ENCODE measurements around the gene MFAP4. TPM values are rescaled to one million over a fixed set of nuclear protein-coding genes. Genes with fewer than 3 reads are reported as not detected.

The MFAP4 gene
- total and polyA plus RNA-seq, 2 donors (not counting 1 experiment from before 2014, with no cell fraction given), result not detected

DNA sequence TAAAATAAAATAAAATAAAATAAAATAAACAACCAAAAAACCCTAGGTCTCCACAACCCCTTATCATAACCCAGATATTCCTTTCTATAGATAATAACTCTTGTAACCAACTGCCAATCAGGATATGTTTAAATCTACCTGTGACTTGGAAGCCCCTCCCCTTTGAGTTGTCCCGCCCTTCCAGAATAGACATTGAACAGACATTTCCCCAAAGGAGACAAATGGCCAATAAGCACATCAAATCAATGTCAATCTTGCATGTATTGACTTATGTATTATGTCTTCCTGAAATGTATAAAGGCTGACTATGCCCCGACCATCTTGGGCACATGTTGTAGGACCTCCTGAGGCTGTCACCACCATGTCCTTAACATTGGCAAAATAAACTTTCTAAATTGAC lies 10.2 kb downstream of the MFAP4 start:
- Histone ChIP-seq H3K4me3 (ENCODE audit: control extremely low read depth in 1 of 5, extremely low read depth in 1 of 5, insufficient read depth in 1 of 5, low read depth in 2 of 5, low read length in 4 of 5) (peak overlapping the region in 3 of 5 experiments; percentile 87 to 96 (median 91)), H3K27ac (ENCODE audit: low read length in 2 of 2) (peak overlapping the region in 1 of 2 donors; percentile 86), H3K36me3 (replicated peaks in 1 of 2; ENCODE audit: control extremely low read depth in 1 of 2, control insufficient read depth in 1 of 2, extremely low read depth in 1 of 2, insufficient read depth in 2 of 2, low read length in 1 of 2) (peaks cover 0 to 25% of the 10 kb centered on the region in 2 experiments), H4K20me1 (ENCODE audit: control insufficient read depth, insufficient read depth, low read length, poor library complexity, severe bottlenecking) (no peaks in the 10 kb centered on the region), H3K9ac (ENCODE audit: low read length) (peak overlapping the region; percentile 96), H3K9me3 (ENCODE audit: control extremely low read depth in 1 of 3, control insufficient read depth in 2 of 3, insufficient read depth in 1 of 3, low read length in 2 of 3) (peaks cover 0 to 4% (median 0%) of the 10 kb centered on the region in 3 donors), H3K4me1 (ENCODE audit: control insufficient read depth in 2 of 2, insufficient read depth in 2 of 2, low read length in 2 of 2) (peaks cover 25 to 34% of the 10 kb centered on the region in 2 donors), H3K27me3 (replicated peaks in 1 of 4; ENCODE audit: control extremely low read depth in 1 of 4, control insufficient read depth in 3 of 4, insufficient read depth in 4 of 4, low read length in 3 of 4) (no peaks in the 10 kb centered on the region), H2AFZ (ENCODE audit: insufficient read depth, low read depth, low read length, poor library complexity, severe bottlenecking) (peak overlapping the region; percentile 97), H3K79me2 (ENCODE audit: control insufficient read depth, insufficient read depth, low read length) (peaks cover 26% of the 10 kb centered on the region), H3K4me2 (replicated peaks; ENCODE audit: low read depth, low read length, poor library complexity, severe bottlenecking) (peak overlapping the region; percentile 99)
- Mint-ChIP-seq H3K4me1 (peaks cover 39% of the 10 kb centered on the region), H3K27ac (peak overlapping the region; percentile 99), H3K4me3 (peak overlapping the region; percentile 99), H3K9me3 (ENCODE audit: insufficient read depth) (no peaks in the 10 kb centered on the region), H3K27me3 (no peaks in the 10 kb centered on the region)
- CTCF ChIA-PET, result interaction anchor here (1.2 to 4.9 kb wide), 4 partner anchors 13 to 389 kb away, joined by 4 to 110 read pairs (median 15); partner anchors contain the start of gene B9D1
- ATAC-seq (ENCODE audit: low read depth), result no peak
- 83% methylated on average over 1 of the region's 2 CpGs for WGBS (ENCODE audit: insufficient coverage)
- intact Hi-C loops (cut with micrococcal nuclease), result loop anchor here (5.0 to 10.0 kb wide), 2 partner anchors 70 to 522 kb away; partner anchors contain the start of gene PRPSAP2
- TF ChIP-seq, protein P1, sequence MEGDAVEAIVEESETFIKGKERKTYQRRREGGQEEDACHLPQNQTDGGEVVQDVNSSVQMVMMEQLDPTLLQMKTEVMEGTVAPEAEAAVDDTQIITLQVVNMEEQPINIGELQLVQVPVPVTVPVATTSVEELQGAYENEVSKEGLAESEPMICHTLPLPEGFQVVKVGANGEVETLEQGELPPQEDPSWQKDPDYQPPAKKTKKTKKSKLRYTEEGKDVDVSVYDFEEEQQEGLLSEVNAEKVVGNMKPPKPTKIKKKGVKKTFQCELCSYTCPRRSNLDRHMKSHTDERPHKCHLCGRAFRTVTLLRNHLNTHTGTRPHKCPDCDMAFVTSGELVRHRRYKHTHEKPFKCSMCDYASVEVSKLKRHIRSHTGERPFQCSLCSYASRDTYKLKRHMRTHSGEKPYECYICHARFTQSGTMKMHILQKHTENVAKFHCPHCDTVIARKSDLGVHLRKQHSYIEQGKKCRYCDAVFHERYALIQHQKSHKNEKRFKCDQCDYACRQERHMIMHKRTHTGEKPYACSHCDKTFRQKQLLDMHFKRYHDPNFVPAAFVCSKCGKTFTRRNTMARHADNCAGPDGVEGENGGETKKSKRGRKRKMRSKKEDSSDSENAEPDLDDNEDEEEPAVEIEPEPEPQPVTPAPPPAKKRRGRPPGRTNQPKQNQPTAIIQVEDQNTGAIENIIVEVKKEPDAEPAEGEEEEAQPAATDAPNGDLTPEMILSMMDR (IDR thresholded peaks at IDR 0.05), result no peak
- no peak for TF ChIP-seq EZH2 (IDR thresholded peaks at IDR 0.05; ENCODE audit: borderline replicate concordance, insufficient read depth, low read depth, low read length, poor library complexity, severe bottlenecking)
- DNase-seq, result no peak
- POLR2A ChIA-PET, result no interaction called here

DNA sequence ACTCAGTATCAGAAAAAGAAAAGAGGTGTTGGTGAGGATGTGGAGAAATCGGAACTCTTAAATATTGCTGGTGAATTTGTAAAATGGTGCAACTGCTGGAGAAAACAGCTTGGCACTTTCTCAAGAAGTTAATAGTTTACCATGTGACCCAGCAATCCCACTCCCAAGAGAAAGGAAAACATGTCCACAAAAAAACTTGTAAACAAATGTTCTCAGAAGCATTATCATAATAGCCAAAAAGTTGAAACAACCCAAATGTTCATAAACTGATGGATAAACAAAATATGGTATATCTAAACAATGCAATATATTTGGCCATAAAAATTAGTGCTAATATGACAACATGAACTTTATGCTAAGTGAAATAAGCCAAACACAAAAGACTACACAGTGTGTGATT lies 11.3 kb downstream of the MFAP4 start:
- Mint-ChIP-seq H3K27ac (peak overlapping the region; percentile 17), H3K4me1 (peaks cover 50% of the 10 kb centered on the region), H3K4me3 (peak overlapping the region; percentile 67), H3K9me3 (ENCODE audit: insufficient read depth) (no peaks in the 10 kb centered on the region), H3K27me3 (no peaks in the 10 kb centered on the region)
- no peaks in the 10 kb centered on the region for H4K20me1 ChIP-seq (ENCODE audit: control insufficient read depth, insufficient read depth, low read length, poor library complexity, severe bottlenecking)
- no peak overlapping the region for H3K27ac ChIP-seq (ENCODE audit: low read length in 2 of 2)
- H3K9ac ChIP-seq (ENCODE audit: low read length), result no peak overlapping the region
- no peak overlapping the region for H2AFZ ChIP-seq (ENCODE audit: insufficient read depth, low read depth, low read length, poor library complexity, severe bottlenecking)
- ChIA-PET CTCF (interaction anchor here (4.1 kb wide), 1 partner anchor 13 kb away, joined by 22 read pairs; the partner anchor contains the start of gene B9D1), POLR2A (interaction anchor here (0.6 kb wide), 1 partner anchor 376 kb away, joined by 9 read pairs; no protein-coding TSS in a partner anchor)
- WGBS (ENCODE audit: insufficient coverage), result no CpG with 5 or more reads among the region's 1 CpG
- no peak overlapping the region for H3K4me3 ChIP-seq (ENCODE audit: control extremely low read depth in 1 of 5, extremely low read depth in 1 of 5, insufficient read depth in 1 of 5, low read depth in 2 of 5, low read length in 4 of 5)
- H3K4me2 ChIP-seq (replicated peaks; ENCODE audit: low read depth, low read length, poor library complexity, severe bottlenecking), result no peak overlapping the region
- peaks cover 36 to 45% of the 10 kb centered on the region in 2 donors for H3K4me1 ChIP-seq (ENCODE audit: control insufficient read depth in 2 of 2, insufficient read depth in 2 of 2, low read length in 2 of 2)
- peaks cover 26% of the 10 kb centered on the region for H3K79me2 ChIP-seq (ENCODE audit: control insufficient read depth, insufficient read depth, low read length)
- H3K9me3 ChIP-seq (ENCODE audit: control extremely low read depth in 1 of 3, control insufficient read depth in 2 of 3, insufficient read depth in 1 of 3, low read length in 2 of 3), result peaks cover 0 to 4% (median 0%) of the 10 kb centered on the region in 3 donors
- TF ChIP-seq EZH2 (IDR thresholded peaks at IDR 0.05; ENCODE audit: borderline replicate concordance, insufficient read depth, low read depth, low read length, poor library complexity, severe bottlenecking), result no peak
- TF ChIP-seq, protein P1 (IDR thresholded peaks at IDR 0.05), result no peak
- DNase-seq (no peak), ATAC-seq (ENCODE audit: low read depth) (no peak)
- H3K27me3 ChIP-seq (replicated peaks in 1 of 4; ENCODE audit: control extremely low read depth in 1 of 4, control insufficient read depth in 3 of 4, insufficient read depth in 4 of 4, low read length in 3 of 4), result no peaks in the 10 kb centered on the region
- H3K36me3 ChIP-seq (replicated peaks in 1 of 2; ENCODE audit: control extremely low read depth in 1 of 2, control insufficient read depth in 1 of 2, extremely low read depth in 1 of 2, insufficient read depth in 2 of 2, low read length in 1 of 2), result peaks cover 0 to 14% of the 10 kb centered on the region in 2 experiments
- intact Hi-C loops (cut with micrococcal nuclease), result loop anchor here (5.0 to 10.0 kb wide), 2 partner anchors 68 to 521 kb away; partner anchors contain the start of gene PRPSAP2
